WTC11 (cell line): ENCODE results near the gene MTTP. TPM values are rescaled to one million over a fixed set of nuclear protein-coding genes. Genes with fewer than 3 reads are reported as not detected.

Experiments
- ATAC-seq: fragments of 200-7000 bp; cut with Tn5 transposase; 2 replicates; pipeline ENCODE4 v1.10.0; 2021; ENCODE audit warnings: mild to moderate bottlenecking, moderate library complexity
- CTCF ChIA-PET: fragments of 300-600 bp; sonication (Branson Sonifier 250); formaldehyde crosslinking; loops from one replicate; lab custom pipeline; 2021; ENCODE audit warnings: antibody characterized with exemption; lab: Charles Lee
- POLR2A ChIA-PET: fragments of 350-600 bp; sonication (Branson Sonifier 250); formaldehyde crosslinking; loops from one replicate; lab custom pipeline; 2021; ENCODE audit warnings: antibody characterized with exemption; lab: Charles Lee
- DNase-seq: peaks from one replicate; pipeline ENCODE4 v3.0.0; 2021; ENCODE audit warnings: low spot score
- H3K27ac Mint-ChIP-seq: 2 replicates; pipeline ENCODE4 v1.8.0; 2021; ENCODE audit warnings: mixed read lengths
- H3K27me3 Mint-ChIP-seq: 2 replicates; pipeline ENCODE4 v1.8.0; 2021; ENCODE audit warnings: low read depth, mild to moderate bottlenecking, moderate library complexity, mixed read lengths
- H3K36me3 Mint-ChIP-seq: 2 replicates; pipeline ENCODE4 v1.8.0; 2021; ENCODE audit warnings: mixed read lengths
- H3K4me1 Mint-ChIP-seq: 2 replicates; pipeline ENCODE4 v1.8.0; 2022; ENCODE audit warnings: mixed read lengths
- H3K4me3 Mint-ChIP-seq: 2 replicates; pipeline ENCODE4 v1.8.0; 2021; ENCODE audit warnings: mild to moderate bottlenecking, moderate library complexity, mixed read lengths
- H3K9me3 Mint-ChIP-seq: 2 replicates; pipeline ENCODE4 v1.8.0; 2021; ENCODE audit warnings: mixed read lengths
- AR ChIP-seq: fragments of 250-450 bp; sonication (Bioruptor Pico); IDR thresholded peaks from 2 replicates; pipeline ENCODE4 v1.9.0; 2021; ENCODE audit warnings: mild to moderate bottlenecking
- ELF4 ChIP-seq: sonication (generic); formaldehyde crosslinking; IDR thresholded peaks from 2 replicates; pipeline ENCODE4 v1.8.1; 2022; ENCODE audit warnings: low read depth, mild to moderate bottlenecking, moderate library complexity, missing genetic modification reagents
- ESRRA ChIP-seq: sonication (generic); formaldehyde crosslinking; IDR thresholded peaks from 2 replicates; pipeline ENCODE4 v1.8.1; 2022; ENCODE audit warnings: mild to moderate bottlenecking, missing genetic modification reagents, borderline replicate concordance
- IRF2 ChIP-seq: sonication (generic); formaldehyde crosslinking; IDR thresholded peaks from 2 replicates; pipeline ENCODE4 v1.8.0; 2022; ENCODE audit warnings: low read depth, missing genetic modification reagents, borderline replicate concordance
- NFYB ChIP-seq: sonication (generic); formaldehyde crosslinking; conservative IDR thresholded peaks from 2 replicates; pipeline ENCODE4 v1.8.0; 2022; ENCODE audit warnings: low read depth, missing genetic modification reagents
- RELA ChIP-seq: sonication (generic); formaldehyde crosslinking; IDR thresholded peaks from 2 replicates; pipeline ENCODE4 v1.8.1; 2022; ENCODE audit warnings: missing genetic modification reagents, mild to moderate bottlenecking, borderline replicate concordance
- ZNF121 ChIP-seq: sonication (generic); formaldehyde crosslinking; IDR thresholded peaks from 2 replicates; pipeline ENCODE4 v1.8.0; 2023; ENCODE audit warnings: missing genetic modification reagents
- ZNF281 ChIP-seq: sonication (generic); formaldehyde crosslinking; IDR thresholded peaks from 2 replicates; pipeline ENCODE4 v1.8.0; 2023; ENCODE audit warnings: mild to moderate bottlenecking, missing genetic modification reagents
- ZNF512 ChIP-seq: sonication (generic); formaldehyde crosslinking; IDR thresholded peaks from 2 replicates; pipeline ENCODE4 v1.8.1; 2022; ENCODE audit warnings: missing genetic modification reagents, borderline replicate concordance
- ZNF671 ChIP-seq: fragments of 250-450 bp; sonication (Bioruptor Pico); IDR thresholded peaks from 2 replicates; pipeline ENCODE4 v1.8.0; 2021; ENCODE audit warnings: mild to moderate bottlenecking
- total RNA-seq: library from RNA; stranded (reverse); gene quantifications from 3 replicates; pipeline ENCODE4 v1.2.3, GENCODE V29; 2021
- TF ChIP-seq, protein P1 (sequence below): fragments of 250-450 bp; sonication (Bioruptor Pico); IDR thresholded peaks from 2 replicates; pipeline ENCODE4 v2.1.2; 2022; ENCODE audit warnings: mild to moderate bottlenecking, moderate library complexity
- TF ChIP-seq, protein P2 (sequence below): fragments of 250-450 bp; sonication (Bioruptor Pico); conservative IDR thresholded peaks from 2 replicates; pipeline ENCODE4 v1.9.0; 2021; ENCODE audit warnings: mild to moderate bottlenecking
- TF ChIP-seq, protein P3 (sequence below): sonication (generic); formaldehyde crosslinking; IDR thresholded peaks from 2 replicates; pipeline ENCODE4 v1.8.0; 2023; ENCODE audit warnings: missing genetic modification reagents, mild to moderate bottlenecking, borderline replicate concordance
- TF ChIP-seq, protein P4 (sequence below): sonication (generic); formaldehyde crosslinking; IDR thresholded peaks from 2 replicates; pipeline ENCODE4 v1.8.1; 2023; ENCODE audit warnings: mild to moderate bottlenecking, missing genetic modification reagents

Gene MTTP
- total RNA-seq, 1 experiment from 2014 or later, result 0.26 TPM

- Mint-ChIP-seq H3K9me3 (no peaks in the 10 kb centered on the region), H3K4me3 (no peak overlapping the region), H3K4me1 (peaks cover 54% of the 10 kb centered on the region), H3K27me3 (peaks cover 75% of the 10 kb centered on the region), H3K27ac (no peak overlapping the region), H3K36me3 (no peaks in the 10 kb centered on the region)
- ATAC-seq, result no peak
- DNase-seq, result no peak
- CTCF ChIA-PET, result interaction anchor here (0.9 to 1.9 kb wide), 3 partner anchors 162 to 166 kb away, joined by 3 to 11 read pairs (median 3); no protein-coding TSS in a partner anchor
- POLR2A ChIA-PET, result no interaction called here
- TF ChIP-seq RELA (CRISPR knock-in tag), result no peak
- no peak for TF ChIP-seq AR (CRISPR knock-in tag)
- TF ChIP-seq ELF4 (CRISPR knock-in tag), result no peak
- no peak for TF ChIP-seq ZNF512 (CRISPR knock-in tag)
- TF ChIP-seq IRF2 (CRISPR knock-in tag), result no peak
- TF ChIP-seq ZNF671 (CRISPR knock-in tag), result no peak
- TF ChIP-seq, protein P1, sequence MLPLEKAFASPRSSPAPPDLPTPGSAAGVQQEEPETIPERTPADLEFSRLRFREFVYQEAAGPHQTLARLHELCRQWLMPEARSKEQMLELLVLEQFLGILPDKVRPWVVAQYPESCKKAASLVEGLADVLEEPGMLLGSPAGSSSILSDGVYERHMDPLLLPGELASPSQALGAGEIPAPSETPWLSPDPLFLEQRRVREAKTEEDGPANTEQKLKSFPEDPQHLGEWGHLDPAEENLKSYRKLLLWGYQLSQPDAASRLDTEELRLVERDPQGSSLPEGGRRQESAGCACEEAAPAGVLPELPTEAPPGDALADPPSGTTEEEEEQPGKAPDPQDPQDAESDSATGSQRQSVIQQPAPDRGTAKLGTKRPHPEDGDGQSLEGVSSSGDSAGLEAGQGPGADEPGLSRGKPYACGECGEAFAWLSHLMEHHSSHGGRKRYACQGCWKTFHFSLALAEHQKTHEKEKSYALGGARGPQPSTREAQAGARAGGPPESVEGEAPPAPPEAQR (CRISPR knock-in tag), result no peak
- TF ChIP-seq ESRRA (CRISPR knock-in tag), result no peak
- no peak for TF ChIP-seq NFYB
Measured at GRCh38 chr4:99645638-99646037, 71.0 kb downstream of the MTTP start.

DNA sequence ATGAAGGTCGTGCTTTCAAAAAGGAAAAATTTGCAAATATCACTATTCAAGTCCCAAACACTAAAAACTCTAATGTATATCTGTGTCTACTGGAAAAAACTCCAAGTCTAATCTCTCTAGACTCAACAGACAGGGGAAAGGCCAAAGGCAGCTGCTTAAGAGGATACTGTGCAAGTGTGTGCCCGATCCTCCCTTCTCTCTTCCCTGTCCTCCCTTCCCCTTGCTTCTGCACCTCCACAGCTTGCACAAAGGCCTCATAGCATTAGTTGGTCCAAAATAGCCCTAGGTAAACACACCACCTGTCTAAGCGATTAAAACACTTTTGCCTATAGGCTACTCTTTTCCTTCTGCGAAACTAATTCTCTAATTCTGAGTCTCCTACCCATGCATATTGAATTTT lies 72.4 kb downstream of the MTTP start:
- DNase-seq (no peak), ATAC-seq (no peak)
- CTCF ChIA-PET, result no interaction called here
- Mint-ChIP-seq H3K36me3 (no peaks in the 10 kb centered on the region), H3K27ac (no peak overlapping the region), H3K4me1 (peaks cover 50% of the 10 kb centered on the region), H3K27me3 (peaks cover 80% of the 10 kb centered on the region), H3K4me3 (no peak overlapping the region), H3K9me3 (no peaks in the 10 kb centered on the region)
- POLR2A ChIA-PET, result no interaction called here
- TF ChIP-seq ZNF121 (CRISPR knock-in tag) (no peak), ZNF281 (CRISPR knock-in tag) (no peak)
- TF ChIP-seq, protein P2, sequence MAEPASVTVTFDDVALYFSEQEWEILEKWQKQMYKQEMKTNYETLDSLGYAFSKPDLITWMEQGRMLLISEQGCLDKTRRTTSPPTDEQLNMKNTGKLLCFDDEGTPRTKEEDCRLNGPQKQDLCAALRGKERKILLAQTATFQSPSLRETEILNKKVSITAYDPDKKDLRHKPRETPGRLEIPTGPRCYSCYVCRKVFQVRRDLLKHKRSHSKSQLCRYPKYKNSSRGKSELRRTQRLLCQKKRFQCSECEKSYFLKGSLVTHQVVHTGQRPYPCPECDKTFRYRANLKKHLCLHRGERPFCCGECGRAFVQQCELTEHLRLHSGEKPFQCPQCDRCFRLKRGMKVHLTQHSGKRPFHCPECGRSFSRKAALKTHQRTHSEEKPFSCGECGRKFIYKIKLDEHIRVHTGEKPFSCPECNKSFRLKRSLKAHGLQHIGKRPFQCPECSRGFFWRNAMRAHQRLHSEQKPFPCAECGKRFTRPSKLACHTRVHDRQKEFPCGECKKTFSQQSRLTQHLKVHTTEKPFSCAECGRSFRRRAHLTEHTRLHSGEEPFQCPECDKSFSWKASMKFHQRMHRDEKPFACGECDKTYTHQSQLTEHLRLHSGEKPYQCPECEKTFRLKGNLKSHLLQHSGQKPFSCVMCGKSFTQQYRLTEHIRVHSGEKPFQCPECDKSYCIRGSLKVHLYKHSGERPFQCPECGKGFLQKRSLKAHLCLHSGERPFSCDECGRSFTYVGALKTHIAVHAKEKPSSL (CRISPR knock-in tag), result no peak
- TF ChIP-seq, protein P3, sequence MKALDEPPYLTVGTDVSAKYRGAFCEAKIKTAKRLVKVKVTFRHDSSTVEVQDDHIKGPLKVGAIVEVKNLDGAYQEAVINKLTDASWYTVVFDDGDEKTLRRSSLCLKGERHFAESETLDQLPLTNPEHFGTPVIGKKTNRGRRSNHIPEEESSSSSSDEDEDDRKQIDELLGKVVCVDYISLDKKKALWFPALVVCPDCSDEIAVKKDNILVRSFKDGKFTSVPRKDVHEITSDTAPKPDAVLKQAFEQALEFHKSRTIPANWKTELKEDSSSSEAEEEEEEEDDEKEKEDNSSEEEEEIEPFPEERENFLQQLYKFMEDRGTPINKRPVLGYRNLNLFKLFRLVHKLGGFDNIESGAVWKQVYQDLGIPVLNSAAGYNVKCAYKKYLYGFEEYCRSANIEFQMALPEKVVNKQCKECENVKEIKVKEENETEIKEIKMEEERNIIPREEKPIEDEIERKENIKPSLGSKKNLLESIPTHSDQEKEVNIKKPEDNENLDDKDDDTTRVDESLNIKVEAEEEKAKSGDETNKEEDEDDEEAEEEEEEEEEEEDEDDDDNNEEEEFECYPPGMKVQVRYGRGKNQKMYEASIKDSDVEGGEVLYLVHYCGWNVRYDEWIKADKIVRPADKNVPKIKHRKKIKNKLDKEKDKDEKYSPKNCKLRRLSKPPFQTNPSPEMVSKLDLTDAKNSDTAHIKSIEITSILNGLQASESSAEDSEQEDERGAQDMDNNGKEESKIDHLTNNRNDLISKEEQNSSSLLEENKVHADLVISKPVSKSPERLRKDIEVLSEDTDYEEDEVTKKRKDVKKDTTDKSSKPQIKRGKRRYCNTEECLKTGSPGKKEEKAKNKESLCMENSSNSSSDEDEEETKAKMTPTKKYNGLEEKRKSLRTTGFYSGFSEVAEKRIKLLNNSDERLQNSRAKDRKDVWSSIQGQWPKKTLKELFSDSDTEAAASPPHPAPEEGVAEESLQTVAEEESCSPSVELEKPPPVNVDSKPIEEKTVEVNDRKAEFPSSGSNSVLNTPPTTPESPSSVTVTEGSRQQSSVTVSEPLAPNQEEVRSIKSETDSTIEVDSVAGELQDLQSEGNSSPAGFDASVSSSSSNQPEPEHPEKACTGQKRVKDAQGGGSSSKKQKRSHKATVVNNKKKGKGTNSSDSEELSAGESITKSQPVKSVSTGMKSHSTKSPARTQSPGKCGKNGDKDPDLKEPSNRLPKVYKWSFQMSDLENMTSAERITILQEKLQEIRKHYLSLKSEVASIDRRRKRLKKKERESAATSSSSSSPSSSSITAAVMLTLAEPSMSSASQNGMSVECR, result no peak
- TF ChIP-seq, protein P4, sequence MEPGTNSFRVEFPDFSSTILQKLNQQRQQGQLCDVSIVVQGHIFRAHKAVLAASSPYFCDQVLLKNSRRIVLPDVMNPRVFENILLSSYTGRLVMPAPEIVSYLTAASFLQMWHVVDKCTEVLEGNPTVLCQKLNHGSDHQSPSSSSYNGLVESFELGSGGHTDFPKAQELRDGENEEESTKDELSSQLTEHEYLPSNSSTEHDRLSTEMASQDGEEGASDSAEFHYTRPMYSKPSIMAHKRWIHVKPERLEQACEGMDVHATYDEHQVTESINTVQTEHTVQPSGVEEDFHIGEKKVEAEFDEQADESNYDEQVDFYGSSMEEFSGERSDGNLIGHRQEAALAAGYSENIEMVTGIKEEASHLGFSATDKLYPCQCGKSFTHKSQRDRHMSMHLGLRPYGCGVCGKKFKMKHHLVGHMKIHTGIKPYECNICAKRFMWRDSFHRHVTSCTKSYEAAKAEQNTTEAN (CRISPR knock-in tag), result no peak
